Frontal cortex (tissue), 4 donors: ENCODE measurements around the gene GRM7. TPM values are rescaled to one million over a fixed set of nuclear protein-coding genes. Genes with fewer than 3 reads are reported as not detected.

Experiments used
- DNase-seq, 2 donors: peaks; one replicate each; pipeline ENCODE4 v3.0.0; 2012; ENCODE audit warnings: low spot score in 2 of 2
- FAIRE-seq: peaks from 2 replicates; lab custom pipeline; 2012; peaks lifted over from hg19 to GRCh38; lab: Jason Lieb, UNC
- total RNA-seq: library from RNA; depleted of rRNA; stranded (reverse); fragments of >200 nt; gene quantifications from one replicate; pipeline ENCODE4 v1.2.3, GENCODE V29; 2014
- donor health status: control.
- donor health status: control.
- donor health status: control.

GRM7 gene
- total RNA-seq, 1 donor from 2014 or later: 101 TPM

DNA sequence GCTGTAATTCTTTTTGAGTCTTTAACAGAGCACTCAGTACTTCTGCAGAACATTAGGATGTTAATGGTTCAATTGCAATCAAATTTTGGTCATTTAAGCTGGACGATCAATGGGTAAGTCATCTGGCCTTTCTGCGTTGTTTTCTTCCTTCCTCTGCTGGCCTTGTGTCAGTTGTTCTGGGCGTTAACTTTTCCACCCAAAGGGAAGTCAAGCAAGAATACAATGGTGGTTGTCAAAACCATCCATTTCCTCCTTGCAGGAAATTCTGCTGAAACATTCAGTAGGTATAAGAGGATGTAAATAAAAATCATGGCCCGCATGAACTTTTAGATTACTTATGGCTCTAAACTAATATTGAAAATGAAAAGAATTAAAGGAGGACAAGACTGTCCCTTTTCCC is 584.0 kb downstream of the GRM7 start:
- DNase-seq (no peak), FAIRE-seq (no peak)

DNA sequence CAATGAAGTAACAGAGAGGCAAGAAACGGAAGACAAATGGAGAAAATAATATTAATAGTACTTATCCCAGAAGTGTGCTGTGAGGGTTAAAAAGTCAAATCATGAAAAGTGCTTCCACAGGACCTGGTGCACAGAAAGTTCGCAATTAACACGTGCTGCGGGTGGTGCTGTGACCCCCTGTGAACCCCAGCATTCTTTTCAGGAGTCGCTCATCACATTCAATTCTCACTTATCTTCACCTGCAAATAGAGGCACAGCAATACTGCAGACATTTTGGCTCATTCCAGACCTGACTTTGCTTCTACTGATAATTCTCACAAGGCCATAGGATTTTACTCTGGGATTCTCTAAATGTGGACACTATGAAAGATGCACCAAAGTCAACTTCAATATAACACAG is 584.4 kb downstream of the GRM7 start:
- FAIRE-seq: no peak

DNA sequence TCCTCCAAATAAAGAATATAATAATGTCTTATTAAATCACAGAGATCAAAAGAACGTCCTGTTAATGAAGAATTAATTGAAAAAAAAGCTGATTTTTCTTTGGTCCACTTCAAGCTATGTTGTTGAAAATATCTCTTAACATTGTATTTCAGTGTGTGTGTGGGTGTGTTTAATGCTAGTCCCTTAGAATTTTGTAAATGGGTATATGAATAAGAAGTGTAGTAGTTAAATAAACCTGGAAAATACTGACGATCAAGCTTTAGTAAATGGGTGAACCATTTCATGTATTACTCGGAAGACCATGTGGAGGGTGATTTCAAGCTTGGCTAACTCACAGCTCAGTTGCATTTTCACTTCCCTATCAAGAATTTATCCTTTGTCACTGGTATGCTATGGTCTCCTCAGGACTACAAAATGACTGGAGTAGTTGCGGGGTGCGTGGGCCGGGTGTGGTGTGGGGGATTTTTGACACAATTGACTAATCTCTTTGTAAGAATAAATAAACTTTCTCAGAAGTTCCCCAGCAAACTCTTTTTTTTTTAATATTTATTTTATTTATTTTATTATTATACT is 586.4 kb downstream of the GRM7 start:
- DNase-seq (no peak), FAIRE-seq (no peak)

More for the DNA sequence above, 584.4 kb downstream of the GRM7 start:
- no peak for DNase-seq

DNA sequence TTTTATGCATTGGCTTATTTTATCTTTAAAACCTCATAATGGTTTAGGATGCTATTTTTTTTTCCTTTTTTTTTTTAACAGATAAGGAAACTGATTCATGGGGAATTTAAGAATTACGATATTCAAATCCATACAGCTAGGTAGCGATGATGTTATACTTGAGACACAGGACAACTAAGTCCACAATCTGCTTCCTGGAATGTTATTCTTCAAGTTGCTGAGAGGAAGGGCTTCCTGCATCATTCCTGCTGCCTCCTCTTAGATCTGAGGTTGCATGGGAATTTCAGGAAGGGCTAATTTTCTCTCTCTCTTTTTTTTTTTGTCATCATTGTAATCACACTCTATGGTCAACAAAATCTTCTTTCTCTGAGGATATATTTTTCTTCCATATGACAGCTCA is 595.5 kb downstream of the GRM7 start:
- FAIRE-seq (no peak), DNase-seq (no peak)

DNA sequence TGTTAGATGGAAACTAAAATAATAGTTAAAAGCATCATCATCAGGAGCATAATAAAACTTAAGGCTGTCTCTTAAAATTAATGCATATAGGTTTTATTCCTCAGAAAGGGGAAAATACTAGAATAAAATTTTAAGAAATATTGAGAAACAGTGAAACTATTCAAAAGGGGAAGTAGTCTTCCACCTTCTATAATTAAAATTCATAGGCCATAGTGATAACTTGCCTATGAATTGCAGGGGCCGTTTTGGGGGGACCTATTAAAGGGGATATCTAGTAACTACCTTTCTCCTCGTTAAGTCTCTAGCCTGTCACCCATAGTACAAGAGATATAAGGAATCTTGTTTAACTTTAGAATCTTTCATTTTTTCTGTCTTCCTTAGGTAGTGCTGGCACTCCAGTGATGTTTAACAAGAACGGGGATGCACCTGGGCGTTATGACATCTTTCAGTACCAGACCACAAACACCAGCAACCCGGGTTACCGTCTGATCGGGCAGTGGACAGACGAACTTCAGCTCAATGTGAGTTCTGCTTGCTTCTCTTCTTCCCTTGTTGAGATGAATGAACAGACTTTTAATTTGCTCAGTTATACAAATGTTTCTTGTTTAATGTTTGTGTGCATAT is 600.4 kb downstream of the GRM7 start:
- FAIRE-seq: no peak

DNA sequence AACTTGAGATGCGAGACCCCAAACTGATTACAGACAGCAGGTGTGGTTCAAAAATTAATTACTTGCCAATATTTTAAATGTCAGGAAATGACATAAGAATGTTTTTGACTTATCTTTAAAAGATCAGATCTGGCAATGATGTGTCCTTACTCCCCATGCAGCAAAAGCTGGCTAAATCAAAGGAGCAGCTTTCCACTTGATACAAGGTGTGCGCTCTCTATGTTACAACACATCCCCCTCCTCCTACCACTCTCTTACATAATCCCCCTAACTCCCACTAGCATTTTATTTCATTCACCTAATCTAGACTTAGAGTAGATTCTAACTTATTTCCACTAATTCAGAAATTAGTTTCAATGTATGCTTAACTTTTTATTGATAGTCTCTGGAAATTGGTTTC is 609.0 kb downstream of the GRM7 start:
- DNase-seq (no peak), FAIRE-seq (no peak)

More for the DNA sequence above, 600.4 kb downstream of the GRM7 start:
- no peak for DNase-seq

DNA sequence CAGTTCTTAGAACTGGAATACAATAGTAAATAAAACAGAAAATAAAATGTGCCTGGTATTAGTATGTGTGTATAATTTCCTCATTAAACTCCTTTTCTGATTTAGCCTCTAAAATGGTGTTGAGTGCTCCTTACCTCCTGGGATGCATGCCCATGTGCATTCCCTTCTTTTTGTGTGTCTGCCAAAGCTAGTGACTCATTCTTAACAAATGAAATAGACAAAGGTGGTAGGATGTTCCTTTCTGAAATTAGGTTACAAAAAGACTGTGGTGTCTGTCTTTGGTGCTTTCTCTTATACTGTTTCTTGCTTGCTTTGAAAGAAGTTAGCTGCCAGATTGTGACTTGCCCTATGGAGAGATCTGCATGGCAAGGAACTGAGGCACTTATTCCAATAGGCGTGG is 623.7 kb downstream of the GRM7 start:
- FAIRE-seq: no peak
- peak in 1 of 2 donors; percentile 3 for DNase-seq

DNA sequence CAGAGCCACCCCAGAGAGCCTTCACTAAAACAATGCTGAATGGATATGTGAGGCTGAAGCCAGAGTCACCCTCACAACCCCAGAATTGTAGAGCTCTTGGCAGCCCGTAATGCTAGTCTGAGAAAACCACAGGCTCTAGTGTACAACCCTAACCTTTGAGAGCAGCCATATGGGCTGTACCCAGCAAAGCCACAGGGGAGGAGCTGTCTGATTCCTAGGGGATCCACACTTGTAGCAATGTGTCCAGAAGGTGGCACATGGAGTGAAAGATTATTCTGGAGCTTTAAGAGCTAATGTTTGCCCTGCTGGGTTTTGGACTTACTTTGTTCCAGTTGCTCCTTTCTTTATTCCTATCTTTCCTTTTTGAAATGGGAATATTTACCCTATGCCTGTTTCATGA is 626.8 kb downstream of the GRM7 start:
- no peak for DNase-seq
- no peak for FAIRE-seq

DNA sequence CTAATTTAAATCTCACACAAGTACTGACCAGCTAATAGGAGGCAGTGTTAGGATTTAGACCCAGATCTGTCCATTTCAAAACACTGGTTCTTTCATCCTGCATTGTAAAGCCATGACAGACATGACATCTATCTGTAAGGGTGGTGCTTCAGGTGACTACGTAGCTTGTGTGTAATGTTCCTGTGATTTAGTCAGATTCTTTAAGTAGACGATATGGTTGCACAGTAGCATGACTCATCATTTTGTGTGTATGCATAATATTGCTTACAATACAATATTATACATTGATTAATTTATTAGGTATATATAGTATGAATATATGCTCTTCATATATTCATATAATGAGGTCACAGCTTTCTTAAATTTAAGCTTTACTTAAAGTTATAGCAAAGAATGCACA is 628.5 kb downstream of the GRM7 start:
- FAIRE-seq: no peak
- no peak for DNase-seq

DNA sequence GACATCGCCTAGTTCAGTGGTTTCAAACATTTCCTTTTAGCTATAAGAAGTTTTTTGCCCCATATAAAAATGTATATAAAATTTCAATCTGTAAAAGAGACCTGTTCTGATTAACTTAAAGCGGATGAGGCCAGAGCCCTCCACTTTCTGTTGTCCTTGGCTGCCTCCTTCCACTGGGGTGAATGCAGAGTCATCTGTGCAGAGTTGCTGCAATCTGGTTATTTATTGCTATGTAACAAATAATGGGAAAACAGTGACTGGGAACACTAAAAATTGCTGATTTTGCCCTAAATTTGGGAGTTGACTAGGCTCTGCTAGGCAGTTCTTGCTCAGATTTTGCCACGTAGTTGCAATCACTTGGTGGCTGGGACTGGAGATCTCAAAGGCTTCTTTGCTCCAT is 637.8 kb downstream of the GRM7 start:
- FAIRE-seq: no peak
- DNase-seq: no peak

DNA sequence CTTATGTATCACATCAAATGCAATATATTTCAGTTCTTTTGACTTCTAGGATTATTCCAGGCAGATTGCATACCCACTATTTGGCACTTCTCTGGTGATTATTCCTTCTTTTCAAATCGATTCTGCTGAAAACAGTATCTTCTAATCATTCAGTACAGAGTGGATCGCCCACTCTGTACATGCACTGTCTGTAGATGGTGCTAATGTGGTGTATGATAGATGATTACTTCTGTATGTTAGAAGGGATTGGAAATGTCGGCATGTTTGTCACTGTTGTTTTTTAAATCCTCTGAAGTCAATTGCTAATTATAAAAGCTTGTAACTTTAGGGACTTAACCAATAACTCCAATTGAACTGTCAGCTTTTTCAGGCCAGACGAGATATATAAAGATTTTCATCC is 642.5 kb downstream of the GRM7 start:
- DNase-seq (no peak), FAIRE-seq (no peak)

DNA sequence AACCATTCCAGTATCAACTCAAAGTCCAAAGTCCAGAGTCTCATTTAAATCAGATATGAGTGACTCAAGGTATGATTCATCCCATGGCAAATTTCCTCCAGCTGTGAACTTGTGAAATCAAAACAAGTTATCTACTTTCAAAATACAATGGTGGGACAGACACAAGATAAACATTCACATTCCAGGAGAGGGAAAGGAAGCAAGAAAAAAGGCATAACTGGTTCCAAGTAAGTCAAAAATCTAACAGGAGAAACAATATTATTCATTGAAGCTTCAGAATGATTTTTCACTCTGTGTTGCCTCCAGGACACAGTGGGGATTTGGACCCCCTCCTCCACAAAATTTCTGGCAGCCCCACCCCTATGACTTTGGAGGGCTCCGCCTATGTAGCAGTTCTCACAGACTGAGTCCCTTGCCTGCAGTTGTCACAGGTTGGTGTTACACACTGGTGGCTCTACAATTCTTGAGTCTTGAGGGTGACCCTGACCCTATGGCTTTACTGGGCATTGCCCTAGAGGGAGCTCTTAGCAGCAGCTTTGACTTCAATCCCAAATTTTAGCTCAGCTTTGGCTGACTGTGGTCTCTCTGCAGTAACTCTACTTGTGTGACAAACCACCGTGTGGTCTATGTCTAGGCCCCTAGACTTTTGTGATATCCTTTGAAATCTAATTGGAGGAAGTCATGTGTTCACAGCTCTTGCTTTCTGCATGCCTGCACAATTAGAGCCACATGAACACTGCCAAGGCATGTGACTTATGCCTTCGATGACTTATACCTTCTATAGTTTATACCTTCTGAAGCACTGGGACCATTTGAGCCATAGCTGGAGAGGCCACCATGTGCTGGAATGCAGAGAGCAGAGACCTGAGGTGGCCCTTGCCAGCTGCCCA is 644.2 kb downstream of the GRM7 start:
- FAIRE-seq: no peak
- no peak for DNase-seq

DNA sequence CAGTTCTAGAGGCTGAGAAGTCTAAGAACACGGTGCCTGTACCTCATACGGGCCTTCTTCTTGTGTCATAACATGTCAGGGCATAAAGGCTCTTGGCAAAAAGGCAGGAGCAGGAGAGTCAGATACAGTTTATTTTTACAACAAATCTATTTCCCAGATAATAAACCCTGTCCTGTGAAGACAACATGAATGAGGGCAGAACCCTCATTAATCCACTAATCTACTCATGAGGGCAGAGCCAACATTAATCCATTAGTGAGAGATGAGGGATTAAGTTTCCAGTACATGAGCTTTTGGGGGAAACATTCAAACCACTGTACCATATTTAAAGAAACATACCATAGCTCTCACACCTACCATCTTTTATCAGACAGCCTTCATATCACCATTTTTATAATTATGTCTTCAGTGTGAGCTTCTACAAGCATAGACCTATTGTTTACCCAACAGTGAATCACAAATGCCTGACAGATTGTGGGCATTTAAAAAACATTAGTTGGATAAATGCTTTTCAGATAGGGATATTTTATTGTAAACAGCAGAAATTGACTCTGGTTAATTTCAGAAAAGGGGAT is 645.8 kb downstream of the GRM7 start:
- DNase-seq (no peak), FAIRE-seq (no peak)

DNA sequence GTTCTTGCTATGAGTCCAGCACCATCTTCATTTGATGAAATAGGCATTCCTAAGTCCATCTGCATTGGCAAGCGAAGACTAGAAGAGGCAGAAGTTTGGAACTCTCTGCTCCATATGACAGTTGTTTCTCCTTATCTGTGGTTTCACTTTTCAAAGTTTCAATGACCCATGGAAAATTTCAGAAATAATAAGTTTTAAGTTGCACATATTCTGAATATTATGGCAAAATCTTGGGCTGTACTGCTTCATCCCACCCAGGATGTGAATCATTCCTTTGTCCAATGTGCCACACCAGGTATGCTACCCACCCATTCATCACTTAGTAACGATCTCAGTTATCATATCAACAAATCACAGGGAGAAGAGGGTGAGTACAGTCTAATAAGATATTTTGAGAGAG is 647.9 kb downstream of the GRM7 start:
- FAIRE-seq: no peak

DNA sequence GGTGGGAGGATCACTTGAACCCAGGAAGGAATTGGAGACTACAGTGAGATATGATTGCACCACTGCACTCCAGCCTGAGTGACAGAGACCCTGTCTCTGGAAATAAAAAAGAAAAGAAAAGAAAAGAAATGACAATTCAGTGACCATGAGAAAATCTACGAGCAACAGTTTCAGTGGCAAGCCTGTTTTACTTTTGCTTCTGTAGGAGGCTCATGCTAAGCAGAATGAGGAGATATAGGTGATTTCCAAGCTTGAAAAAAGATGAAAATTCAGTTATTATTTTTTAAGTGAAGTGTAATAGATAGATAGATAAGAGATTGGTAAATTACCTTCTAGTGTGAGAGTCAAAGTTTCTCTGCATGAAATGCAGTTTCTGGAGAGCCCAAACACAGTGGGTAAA is 651.1 kb downstream of the GRM7 start:
- no peak for DNase-seq
- no peak for FAIRE-seq

More for the DNA sequence above, 647.9 kb downstream of the GRM7 start:
- DNase-seq: no peak

DNA sequence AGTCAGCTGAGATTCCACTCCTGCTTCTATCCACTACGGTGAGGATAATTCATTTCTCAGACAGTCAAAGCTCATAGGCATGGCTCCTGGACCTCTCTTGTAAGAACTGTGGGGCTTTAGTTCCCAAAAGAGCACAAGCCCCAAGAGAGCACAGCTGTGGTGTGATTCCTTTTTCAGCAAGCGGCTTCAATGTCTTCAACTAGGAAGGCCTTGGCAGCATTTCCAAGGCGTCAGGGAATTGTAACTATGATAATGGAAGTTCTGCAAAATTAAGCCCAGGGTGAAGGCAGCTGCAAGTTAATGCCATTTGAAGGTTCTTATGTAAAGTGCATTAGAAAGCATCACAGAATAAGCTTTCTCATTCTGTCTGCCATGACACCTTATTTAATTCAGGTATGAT is 657.1 kb downstream of the GRM7 start:
- DNase-seq: no peak
- no peak for FAIRE-seq

DNA sequence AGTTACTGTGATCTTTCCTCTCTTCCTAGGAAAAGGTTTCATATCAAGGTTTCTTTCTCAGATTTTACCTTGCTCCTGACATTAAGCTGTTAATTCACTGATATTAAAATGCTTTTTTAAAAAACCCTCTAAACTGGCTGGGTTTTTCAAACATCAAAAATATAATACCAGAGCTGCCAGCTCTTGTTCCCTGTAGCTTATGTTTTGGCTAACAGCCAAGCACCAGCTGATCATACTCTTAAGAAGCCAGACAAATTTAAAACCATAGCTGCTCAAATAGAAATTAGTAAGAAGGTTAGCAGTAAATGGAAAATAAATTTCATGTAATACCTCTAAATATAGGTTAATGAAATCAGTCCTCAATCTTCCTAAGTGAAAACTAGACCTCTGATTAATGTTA is 657.5 kb downstream of the GRM7 start:
- FAIRE-seq (no peak), DNase-seq (no peak)

DNA sequence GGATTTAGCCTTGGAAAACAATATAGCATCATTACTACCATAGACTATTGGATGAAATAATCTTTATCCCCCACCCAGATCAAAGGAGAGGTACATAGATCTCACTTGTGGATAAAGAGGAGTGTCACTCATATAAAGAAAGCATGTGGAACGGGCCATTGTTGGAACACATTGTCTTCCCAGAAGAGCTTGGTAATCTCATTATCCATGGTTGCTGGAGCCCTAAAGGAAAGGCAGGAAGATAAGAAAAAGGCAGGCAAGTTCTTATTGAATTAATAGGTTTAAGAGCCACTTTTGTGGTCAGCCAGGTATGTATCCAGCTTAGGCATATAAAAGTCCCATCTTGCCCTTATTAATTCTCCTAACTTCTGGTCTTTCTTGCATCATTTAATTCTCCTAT is 659.1 kb downstream of the GRM7 start:
- DNase-seq (no peak), FAIRE-seq (no peak)

DNA sequence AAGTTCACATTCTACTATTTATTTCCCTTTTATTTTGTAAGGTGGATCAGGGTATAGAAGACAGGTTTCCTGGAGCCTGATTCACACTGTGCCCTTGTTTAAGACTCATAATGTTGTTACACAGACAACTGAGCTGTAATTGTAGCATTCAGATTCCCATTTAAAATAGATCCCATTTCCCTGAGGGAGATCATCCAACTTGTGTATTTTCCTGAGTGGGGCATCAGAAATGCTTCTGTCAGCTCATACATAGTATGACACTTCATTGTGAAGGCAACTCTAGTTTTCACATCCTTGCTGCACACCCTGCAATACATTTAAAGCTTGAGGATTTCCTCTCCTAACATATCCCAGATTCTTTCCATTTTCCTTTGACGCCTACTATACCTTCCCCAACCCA is 659.7 kb downstream of the GRM7 start:
- no peak for FAIRE-seq
- no peak for DNase-seq

DNA sequence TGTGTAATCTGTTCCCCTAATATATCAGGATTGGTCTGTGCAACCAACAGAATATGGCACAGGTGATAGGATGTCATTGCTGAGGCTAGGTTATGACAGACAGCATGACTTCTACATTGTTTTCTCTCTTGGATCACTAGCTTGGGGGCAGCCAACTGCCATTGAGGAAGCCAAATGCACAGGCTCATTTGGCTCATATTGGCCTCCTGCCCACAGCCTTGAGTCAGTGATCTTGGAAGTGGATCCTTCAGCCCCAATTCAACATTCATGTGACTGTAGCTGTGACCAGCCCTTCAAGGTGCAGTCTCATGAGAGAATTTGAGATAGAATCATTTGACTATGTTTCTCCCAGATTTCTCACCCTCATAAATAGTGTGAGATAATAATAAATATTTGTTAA is 675.6 kb downstream of the GRM7 start:
- FAIRE-seq (no peak), DNase-seq (no peak)

DNA sequence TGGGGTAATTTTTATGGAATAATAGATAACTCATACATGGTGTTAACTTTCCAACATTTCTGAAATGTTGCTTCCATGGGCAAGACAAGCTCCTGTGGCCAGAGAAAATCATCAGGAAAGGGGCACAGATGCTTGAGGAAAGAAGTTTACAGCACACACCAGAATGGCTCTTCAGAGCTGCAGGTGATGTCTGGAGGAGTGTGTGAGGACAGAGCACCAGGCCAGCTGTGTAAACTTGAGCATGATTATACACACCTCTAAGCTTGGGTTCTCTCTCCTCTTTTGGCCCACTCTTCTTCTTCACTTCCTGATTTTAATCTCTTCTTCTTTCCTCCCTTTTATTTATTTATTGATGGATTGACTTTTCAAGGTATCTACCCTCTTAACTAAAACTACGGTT is 676.0 kb downstream of the GRM7 start:
- no peak for DNase-seq
- FAIRE-seq: no peak
